Stomach (tissue), 9 donors: ENCODE results near the gene ALDH7A1. TPM values are rescaled to one million over a fixed set of nuclear protein-coding genes. Genes with fewer than 3 reads are reported as not detected.
"Not testable (repeated sequence)": the region's sequence is repeated elsewhere in the genome, so short reads cannot be mapped to it uniquely, and the experiment has no call there.

Experiments used
- DNase-seq, 2 donors: peaks; one replicate each; pipeline versions ENCODE4 v3.0.0 to v3.0.0-alpha.2; 2013 to 2019
- H3K27ac ChIP-seq, 5 donors: fragments of 200-600 bp in 4 of 5; sonication (generic) in 4 of 5; one replicate each; pipeline ENCODE4 v1.5.1; 2013 to 2019; ENCODE audit warnings: mild to moderate bottlenecking in 1 of 5, moderate library complexity in 1 of 5
- H3K27me3 ChIP-seq, 3 donors: fragments of 200-600 bp; sonication (generic); one replicate each; pipeline ENCODE4 v1.5.1; 2017 to 2019; ENCODE audit warnings: mixed run types in 1 of 3
- H3K36me3 ChIP-seq, 4 donors: fragments of 200-600 bp; sonication (generic); 1 replicate in 3 of 4; 2 replicates in 1 of 4; pipeline ENCODE4 v1.5.1; 2016 to 2019
- H3K4me1 ChIP-seq, 4 donors: fragments of 200-600 bp; sonication (generic); one replicate each; pipeline ENCODE4 v1.5.1; 2016 to 2019
- H3K4me3 ChIP-seq, 4 donors: fragments of 200-600 bp; sonication (generic) in 3 of 4; one replicate each; pipeline ENCODE4 v1.5.1; 2016 to 2019; ENCODE audit warnings: mild to moderate bottlenecking in 1 of 4
- H3K9me3 ChIP-seq, 4 donors: fragments of 200-600 bp; sonication (generic); one replicate each; pipeline ENCODE4 v1.5.1; 2016 to 2019
- CTCF ChIP-seq, 7 experiments: fragments of 450-650 bp in 4 of 7; fragments of 200-600 bp in 3 of 7; sonication (generic) in 3 of 7; IDR thresholded peaks; one replicate each; pipeline ENCODE4 v1.5.1; 2016 to 2019; ENCODE audit warnings: antibody characterized with exemption in 7 of 7, control low read depth in 2 of 7, mild to moderate bottlenecking in 1 of 7
- EP300 ChIP-seq: sonication (generic); formaldehyde crosslinking; IDR thresholded peaks from one replicate; pipeline ENCODE4 v1.6.1; 2017; ENCODE audit warnings: antibody characterized with exemption
- POLR2A ChIP-seq, 4 donors: fragments of 450-650 bp; IDR thresholded peaks; one replicate each; pipeline ENCODE4 v1.6.1; 2016; ENCODE audit warnings: antibody characterized with exemption in 4 of 4, control low read depth in 2 of 4, mild to moderate bottlenecking in 1 of 4, moderate library complexity in 1 of 4
- POLR2AphosphoS5 ChIP-seq, 3 donors: sonication (generic); formaldehyde crosslinking; IDR thresholded peaks; one replicate each; pipeline ENCODE4 v1.6.1; 2016; ENCODE audit warnings: antibody characterized with exemption in 3 of 3
- WGBS, 5 donors: extraction: QIAGEN DNeasy Blood & Tissue Kit in 3 of 5; methylation state at CpG; one replicate each; pipeline versions ENCODE4 v1.1.5 to v1.1.7; 2013 to 2018; 5-methylcytosine and 5-hydroxymethylcytosine counted together
- intact Hi-C: fragments of 100-400 bp; cut with DNase I; formaldehyde crosslinking; loops from one replicate; pipeline ENCODE4 v1.15.1; 2023; ENCODE audit warnings: low total_unique reads
- polyA plus RNA-seq, 3 donors: library from polyadenylated mRNA; stranded (reverse); fragments of 200-250 nt; gene quantifications; one replicate each; pipeline ENCODE4 v1.2.3, GENCODE V29; 2013
- total RNA-seq, 5 donors: library from RNA; depleted of rRNA; stranded (reverse); fragments of >200 nt; gene quantifications; one replicate each; pipeline versions ENCODE4 v1.1.0 to v1.2.3, GENCODE V29; 2014 to 2016
- donor health status: healthy with polysubstance abuse.
- donor health status: Bipolar disorder and iron deficiency.
- donor health status: healthy.

Gene ALDH7A1
- total and polyA plus RNA-seq, 8 donors: 4.9 to 55.6 (median 32.6) TPM

- Histone ChIP-seq H3K4me3 (no peak overlapping the region), H3K9me3 (no peaks in the 10 kb centered on the region), H3K36me3 (no peaks in the 10 kb centered on the region), H3K27me3 (no peaks in the 10 kb centered on the region), H3K4me1 (peaks cover 12 to 47% (median 22%) of the 10 kb centered on the region in 4 donors), H3K27ac (peak overlapping the region in 4 of 5 donors; percentile 51 to 87 (median 68))
- intact Hi-C loops: no loop called here
- DNase-seq: no peak
- TF ChIP-seq CTCF (IDR thresholded peaks at IDR 0.05) (no peak), POLR2A (IDR thresholded peaks at IDR 0.05) (no peak), POLR2AphosphoS5 (IDR thresholded peaks at IDR 0.05) (no peak), EP300 (no peak)
These were observed 74.4 kb downstream of the ALDH7A1 start for GRCh38 chr5:126520593-126520953.

- Histone ChIP-seq H3K27me3 (no peaks in the 10 kb centered on the region), H3K4me3 (no peak overlapping the region), H3K27ac (peak overlapping the region in 4 of 5 donors; percentile 51 to 87 (median 68)), H3K4me1 (peaks cover 12 to 43% (median 19%) of the 10 kb centered on the region in 4 donors), H3K9me3 (no peaks in the 10 kb centered on the region), H3K36me3 (no peaks in the 10 kb centered on the region)
- DNase-seq: peak in 1 of 2 donors; percentile 59
- 31 to 38% (median 34%) methylated on average over 6 of the region's 6 CpGs for WGBS, 5 donors
- TF ChIP-seq CTCF (IDR thresholded peaks at IDR 0.05) (no peak), EP300 (no peak), POLR2A (IDR thresholded peaks at IDR 0.05) (no peak), POLR2AphosphoS5 (IDR thresholded peaks at IDR 0.05) (peak in 1 of 3 donors; percentile 20)
- intact Hi-C loops: no loop called here
These were observed 75.1 kb downstream of the ALDH7A1 start for GRCh38 chr5:126519637-126520592.

- DNase-seq, intact Hi-C loops, H3K9me3 ChIP-seq, H3K27me3 ChIP-seq, H3K4me3 ChIP-seq, H3K36me3 ChIP-seq: not testable (repeated sequence)
- 77 to 89% (median 85%) methylated on average over 4 of the region's 4 CpGs for WGBS, 5 donors
- Histone ChIP-seq H3K4me1 (peaks cover 12 to 40% (median 16%) of the 10 kb centered on the region in 4 donors), H3K27ac (peak overlapping the region in 4 of 5 donors; percentile 51 to 87 (median 68))
These were observed 75.8 kb downstream of the ALDH7A1 start for GRCh38 chr5:126519223-126519622.

- Histone ChIP-seq H3K27me3 (no peaks in the 10 kb centered on the region), H3K4me3 (no peak overlapping the region), H3K36me3 (no peaks in the 10 kb centered on the region), H3K9me3 (no peaks in the 10 kb centered on the region), H3K27ac (no peak overlapping the region), H3K4me1 (peaks cover 12 to 40% (median 16%) of the 10 kb centered on the region in 4 donors)
- intact Hi-C loops: no loop called here
- no peak for TF ChIP-seq EP300
- DNase-seq: no peak
These were observed 78.2 kb downstream of the ALDH7A1 start for GRCh38 chr5:126516852-126517251.

- TF ChIP-seq CTCF (IDR thresholded peaks at IDR 0.05): no peak
- TF ChIP-seq EP300: no peak
- no peak for TF ChIP-seq POLR2AphosphoS5 (IDR thresholded peaks at IDR 0.05)
- no peak for TF ChIP-seq POLR2A (IDR thresholded peaks at IDR 0.05)
- H3K9me3 ChIP-seq: no peaks in the 10 kb centered on the region
- peak overlapping the region in 1 of 5 donors; percentile 4 for H3K27ac ChIP-seq
- peaks cover 12 to 36% (median 16%) of the 10 kb centered on the region in 4 donors for H3K4me1 ChIP-seq
- no peaks in the 10 kb centered on the region for H3K27me3 ChIP-seq
- H3K36me3 ChIP-seq: no peaks in the 10 kb centered on the region
- intact Hi-C loops: no loop called here
- DNase-seq: peak in 1 of 2 donors; percentile 62
- 57 to 80% (median 77%) methylated on average over 1 of the region's 1 CpG for WGBS, 5 donors
- no peak overlapping the region for H3K4me3 ChIP-seq
These were observed 78.9 kb downstream of the ALDH7A1 start for GRCh38 chr5:126516133-126516532.
